K562 (cell line): Measurements from ENCODE around the gene LZTR1. TPM values are rescaled to one million over a fixed set of nuclear protein-coding genes. Genes with fewer than 3 reads are reported as not detected.
A peak's percentile ranks its signal among the peaks of the same experiment; 100 is the strongest.

Experiments used
- BRCA1 ChIP-seq, 2 experiments: fragments of 450-650 bp in 1 of 2; sonication (generic) in 1 of 2; formaldehyde crosslinking in 1 of 2; IDR thresholded peaks; 2 replicates each; pipeline versions ENCODE4 v1.5.0 to v1.6.1; 2017 to 2020; ENCODE audit warnings: mild to moderate bottlenecking in 1 of 2, missing genetic modification reagents in 1 of 2
- CXXC5 ChIP-seq: fragments of 250-450 bp; sonication (Bioruptor Pico); IDR thresholded peaks from 2 replicates; pipeline ENCODE4 v1.8.0; 2022; ENCODE audit warnings: inconsistent platforms, mild to moderate bottlenecking, moderate library complexity
- E2F6 ChIP-seq, 2 experiments: IDR thresholded peaks; 2 replicates each; pipeline ENCODE4 v1.6.1; 2011; ENCODE audit warnings: borderline replicate concordance in 1 of 2, control low read depth in 1 of 2, low read depth in 1 of 2, low read length in 1 of 2, mild to moderate bottlenecking in 1 of 2, mixed read lengths in 1 of 2, moderate library complexity in 1 of 2; ENCODE audit not compliant: insufficient read depth in 1 of 2, insufficient read length in 1 of 2, poor library complexity in 1 of 2, severe bottlenecking in 1 of 2; ENCODE audit errors: extremely low read depth in 1 of 2
- ESRRA ChIP-seq: fragments of 450-650 bp; IDR thresholded peaks from 2 replicates; pipeline ENCODE4 v1.6.1; 2014; ENCODE audit warnings: low read depth, mild to moderate bottlenecking, moderate library complexity, borderline replicate concordance
- ETV6 ChIP-seq, 3 experiments: fragments of 150-350 bp in 1 of 3; sonication (generic) in 1 of 3; formaldehyde crosslinking in 1 of 3; IDR thresholded peaks; 2 replicates each; pipeline versions ENCODE4 v1.6.1 to v1.8.0; 2014 to 2022; ENCODE audit warnings: borderline replicate concordance in 2 of 3, low read depth in 2 of 3, antibody characterized with exemption in 1 of 3, low read length in 1 of 3, mild to moderate bottlenecking in 1 of 3, missing genetic modification reagents in 1 of 3
- HMBOX1 ChIP-seq: sonication (generic); IDR thresholded peaks from 2 replicates; pipeline ENCODE4 v1.6.1; 2016
- HMG20A ChIP-seq: fragments of 450-650 bp; formaldehyde crosslinking; conservative IDR thresholded peaks from 2 replicates; pipeline ENCODE4 v1.4.0; 2020; ENCODE audit warnings: mild to moderate bottlenecking, mixed read lengths
- MAX ChIP-seq: sonication (generic); formaldehyde crosslinking; IDR thresholded peaks from 2 replicates; pipeline ENCODE4 v1.9.0; 2022; ENCODE audit warnings: mild to moderate bottlenecking, missing genetic modification reagents
- MBD1 ChIP-seq: fragments of 250-450 bp; sonication (Bioruptor Pico); IDR thresholded peaks from 2 replicates; pipeline ENCODE4 v1.8.0; 2022; ENCODE audit warnings: inconsistent platforms
- NFIX ChIP-seq: fragments of 250-450 bp; sonication (Bioruptor Pico); IDR thresholded peaks from 2 replicates; pipeline ENCODE4 v1.4.0; 2020; ENCODE audit warnings: low read depth, mild to moderate bottlenecking, moderate library complexity
- PHF20 ChIP-seq: fragments of 450-650 bp; IDR thresholded peaks from 2 replicates; pipeline ENCODE4 v1.6.1; 2018; ENCODE audit not compliant: partially characterized antibody
- POLR3A ChIP-seq: IDR thresholded peaks from 2 replicates; pipeline ENCODE4 v1.6.1; 2011; ENCODE audit warnings: borderline replicate concordance, mild to moderate bottlenecking, moderate library complexity; ENCODE audit not compliant: insufficient read length, insufficient read depth; ENCODE audit errors: extremely low read depth
- SRSF1 ChIP-seq: fragments of 200-400 bp; formaldehyde crosslinking; IDR thresholded peaks from 2 replicates; pipeline ENCODE4 v1.6.1; 2017; ENCODE audit warnings: mild to moderate bottlenecking, low read depth, low read length, moderate library complexity
- THRAP3 ChIP-seq: fragments of 450-650 bp; IDR thresholded peaks from 2 replicates; pipeline ENCODE4 v1.6.1; 2016; ENCODE audit warnings: mild to moderate bottlenecking, inconsistent platforms, borderline replicate concordance
- ZBTB5 ChIP-seq: fragments of 450-650 bp; IDR thresholded peaks from 2 replicates; pipeline ENCODE4 v1.6.1; 2017; ENCODE audit warnings: antibody characterized with exemption
- ZNF511 ChIP-seq: sonication (generic); formaldehyde crosslinking; IDR thresholded peaks from 2 replicates; pipeline ENCODE4 v1.8.0; 2022; ENCODE audit warnings: mild to moderate bottlenecking, missing genetic modification reagents
- polyA plus RNA-seq, 8 experiments: library from polyadenylated mRNA; depleted of rRNA in 4 of 8; stranded (reverse) in 5 of 8; unstranded in 3 of 8; fragments of >200 nt; fragmentation: Nextera tagmentation in 2 of 8; fragmentation: Illumina TruSeq in 1 of 8; extraction: Ambion mirVana in 2 of 8; extraction: Trizol in 1 of 8; gene quantifications; 2 replicates each; pipeline versions ENCODE4 v1.2.1 to v1.2.3, GENCODE V29; 2011 to 2014; ENCODE audit warnings: inconsistent platforms in 1 of 8, missing spikeins in 1 of 8
- total RNA-seq, 7 experiments: library from RNA; depleted of rRNA in 6 of 7; stranded (reverse); fragments of >200 nt in 6 of 7; fragmentation: Illumina TruSeq in 2 of 7; extraction: Trizol in 2 of 7; gene quantifications; 2 replicates each; pipeline versions ENCODE4 v1.2.1 to v1.2.3, GENCODE V29; 2011 to 2021; ENCODE audit warnings: low replicate concordance in 1 of 7

LZTR1 gene
- total and polyA plus RNA-seq, 9 of the 15 experiments (the other 6 are each of a cell fraction or from before 2014, with no cell fraction given), result 2.2 to 135 (median 63.0) TPM

- TF ChIP-seq PHF20 (no peak), BRCA1 (IDR thresholded peaks at IDR 0.05) (no peak), BRCA1 (CRISPR knock-in tag; IDR thresholded peaks at IDR 0.05) (peak; percentile 98; the same call in 1 of the 2 replicates), NFIX (CRISPR knock-in tag) (0 out of 2 replicates have a peak, but pooled peaks have one; percentile 18), ETV6 (IDR thresholded peaks at IDR 0.05; ENCODE audit: borderline replicate concordance in 1 of 2, low read depth in 2 of 2, low read length in 1 of 2) (no peak), ETV6 (CRISPR knock-in tag; IDR thresholded peaks at IDR 0.05; ENCODE audit: borderline replicate concordance) (peak; percentile 76; the same call in 1 of the 2 replicates), THRAP3 (no peak), SRSF1 (no peak), HMG20A (CRISPR knock-in tag) (no peak), ESRRA (no peak), ZNF511 (CRISPR knock-in tag) (peak; percentile 67; the same call in 1 of the 2 replicates), HMBOX1 (peak; percentile 94), ZBTB5 (no peak), MAX (CRISPR knock-in tag) (peak; percentile 26), CXXC5 (CRISPR knock-in tag) (no peak; the same call in 1 of the 2 replicates), MBD1 (CRISPR knock-in tag) (no peak), POLR3A (no peak), E2F6 (IDR thresholded peaks at IDR 0.05; ENCODE audit: borderline replicate concordance in 1 of 2, extremely low read depth in 1 of 2, insufficient read depth in 1 of 2, insufficient read length in 1 of 2, low read depth in 1 of 2, low read length in 1 of 2, poor library complexity in 1 of 2, severe bottlenecking in 1 of 2) (no peak)
Measured at GRCh38 chr22:20937031-20937793, 44.9 kb upstream of the LZTR1 start (continued).
